Fibroblast of the aortic adventitia (primary cell): ENCODE results near the gene TTYH3. TPM values are rescaled to one million over a fixed set of nuclear protein-coding genes. Genes with fewer than 3 reads are reported as not detected.

Source experiments
- DNase-seq: peaks from one replicate; pipeline ENCODE4 v3.0.0-alpha.2; 2010; ENCODE audit warnings: low read depth
- H3K4me3 ChIP-seq: 2 replicates; pipeline ENCODE4 v1.5.1; 2011; ENCODE audit warnings: low read depth, mild to moderate bottlenecking, control low read depth, low read length, moderate library complexity
- CTCF ChIP-seq: IDR thresholded peaks from 2 replicates; pipeline ENCODE4 v1.5.1; 2011; ENCODE audit warnings: mild to moderate bottlenecking, low read length, control low read depth, inconsistent platforms; ENCODE audit not compliant: insufficient read depth
- total RNA-seq: library from RNA; depleted of rRNA; stranded (reverse); fragments of >200 nt; gene quantifications from 2 replicates; pipeline ENCODE4 v1.2.3, GENCODE V29; 2012; ENCODE audit warnings: low replicate concordance

The TTYH3 gene
- total RNA-seq, 1 donor = 27.9 TPM

DNA sequence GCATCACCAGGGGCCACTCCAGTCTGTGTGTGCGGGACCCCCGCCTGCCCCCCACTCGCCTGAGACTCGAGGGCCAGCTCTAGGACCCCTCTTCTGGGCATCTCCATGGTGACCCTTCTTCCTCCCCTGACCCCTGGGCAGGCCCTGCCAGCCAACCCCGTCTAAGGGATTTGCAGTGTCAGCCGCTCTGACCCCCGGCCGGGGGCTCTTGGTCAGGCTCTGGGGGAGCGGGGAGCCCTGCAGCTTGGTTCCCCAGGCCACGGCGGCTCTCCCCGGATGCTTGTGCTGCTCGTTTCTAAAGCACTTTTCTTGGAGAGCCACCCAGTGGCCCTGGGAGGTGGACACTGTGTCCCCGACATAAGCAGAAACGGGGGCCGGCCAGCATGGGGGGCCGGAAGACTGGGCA, 5.3 kb downstream of the TTYH3 start:
- no peak for TF ChIP-seq CTCF
- H3K4me3 ChIP-seq = no peak overlapping the region
- DNase-seq = no peak

DNA sequence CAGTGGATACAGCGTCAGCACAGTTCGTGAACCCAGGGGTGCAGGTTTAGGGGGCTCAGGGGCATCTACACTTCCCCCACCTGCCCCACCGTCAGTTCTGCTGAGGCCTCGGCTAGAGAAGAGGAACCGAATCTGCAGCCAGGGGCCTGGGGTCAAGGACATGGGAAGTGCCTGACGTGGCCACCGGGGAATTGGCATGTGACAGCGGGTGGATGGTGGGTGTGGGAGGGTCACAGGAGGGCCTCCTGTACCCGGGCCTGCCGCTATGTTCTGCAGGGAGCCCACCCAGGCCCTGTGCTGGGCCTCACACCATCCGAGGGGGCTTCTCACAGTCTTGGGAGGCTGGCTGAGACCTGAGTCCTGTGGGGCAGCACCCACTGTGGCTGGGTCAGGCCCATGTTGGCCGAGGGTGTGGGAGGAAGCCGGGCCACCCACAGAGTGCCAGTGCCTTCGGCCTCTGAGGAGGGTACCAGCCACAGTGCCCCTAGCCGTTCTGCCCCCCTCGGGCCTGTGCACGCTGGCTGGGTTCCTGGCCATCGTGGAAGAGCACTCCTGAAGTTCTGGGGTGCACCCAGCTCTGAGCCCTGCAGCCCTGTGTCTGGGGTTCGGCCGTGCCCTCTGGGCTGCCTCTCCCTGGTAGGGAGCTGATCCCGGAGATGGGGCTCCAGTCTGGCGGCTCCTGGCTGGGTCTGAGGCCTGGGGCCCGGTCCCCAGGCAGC, 5.9 kb downstream of the TTYH3 start:
- no peak overlapping the region for H3K4me3 ChIP-seq
- TF ChIP-seq CTCF = no peak
- no peak for DNase-seq

DNA sequence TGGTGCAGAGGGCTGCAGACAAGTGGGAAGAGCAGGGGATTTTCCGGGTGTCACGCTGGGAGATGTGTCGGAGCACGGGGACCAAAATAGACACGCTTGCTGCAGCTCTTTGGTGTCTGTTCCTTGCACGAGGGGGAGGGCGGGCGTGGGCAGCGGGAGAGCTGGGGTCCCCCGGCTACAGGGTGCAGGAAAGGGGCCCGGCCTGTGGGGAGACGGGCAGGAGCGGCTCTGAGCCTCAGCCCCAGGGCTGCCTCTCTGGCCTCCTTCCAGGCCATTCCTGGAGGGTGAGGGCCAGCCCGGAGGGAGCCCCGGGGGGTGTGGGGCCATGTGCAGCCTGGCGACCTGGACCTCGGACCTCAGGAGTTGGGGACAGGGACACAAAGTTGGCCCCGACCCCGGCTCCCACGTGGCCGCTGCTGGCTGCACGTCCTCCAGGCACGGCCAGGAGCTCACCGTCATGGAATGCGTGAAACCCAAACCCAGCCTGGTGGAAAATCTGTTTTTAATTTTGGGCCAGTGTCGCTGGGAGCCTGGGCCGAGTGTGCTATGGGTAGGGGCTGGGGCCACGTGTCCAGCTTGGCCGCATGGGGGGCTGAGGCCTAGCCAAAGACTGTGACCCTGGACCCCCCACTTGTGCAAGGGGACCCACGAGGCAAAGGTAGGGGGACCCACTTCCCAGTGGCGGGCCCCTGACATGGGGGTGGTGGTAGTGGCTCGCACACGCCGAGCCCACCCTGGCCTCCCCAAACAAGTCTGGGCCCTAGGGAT, 6.6 kb downstream of the TTYH3 start:
- TF ChIP-seq CTCF = no peak
- DNase-seq = peak; percentile 76
- H3K4me3 ChIP-seq = no peak overlapping the region

GRCh38 chr7:2639181-2639681, 7.4 kb downstream of the TTYH3 start:
- TF ChIP-seq CTCF = no peak
- H3K4me3 ChIP-seq = no peak overlapping the region
- no peak for DNase-seq

DNA sequence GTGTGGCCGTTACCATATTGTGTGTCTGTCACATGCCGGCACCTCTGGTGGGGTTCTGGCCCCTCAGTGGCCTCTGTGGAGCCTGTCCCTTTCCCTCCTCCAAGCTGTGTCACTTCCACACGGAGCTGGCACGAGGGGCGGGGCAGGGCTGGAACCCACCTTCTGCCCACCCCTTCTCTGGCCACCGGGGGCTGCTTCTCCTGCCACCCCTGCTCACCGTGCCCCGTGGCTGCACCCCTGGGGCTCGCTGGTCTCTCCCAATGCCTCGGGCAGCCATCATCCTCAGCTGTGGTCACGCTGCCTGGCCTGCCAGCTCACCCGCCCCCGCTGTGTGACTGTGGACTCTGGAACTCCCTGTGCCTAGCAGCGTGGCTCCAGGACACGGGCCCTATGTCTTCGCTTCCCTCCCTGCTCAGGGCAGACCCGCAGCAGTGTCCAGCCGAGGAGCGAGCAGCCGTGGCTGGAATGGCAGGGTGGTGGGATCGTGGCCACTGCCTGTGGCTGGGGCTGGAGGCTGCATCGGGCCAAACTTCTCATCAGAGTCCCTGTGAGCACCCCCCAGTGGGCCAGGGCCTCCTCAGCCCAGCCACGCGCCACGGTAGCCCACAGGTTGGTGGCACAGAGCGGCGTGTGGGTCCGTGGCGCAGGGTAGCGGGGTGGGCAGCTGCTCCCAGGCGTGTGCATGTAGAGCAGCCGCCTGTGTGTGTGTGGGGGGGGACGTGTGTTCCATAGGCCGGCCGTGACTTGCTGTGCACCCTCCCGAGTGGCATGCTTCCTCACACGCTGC, 8.1 kb downstream of the TTYH3 start:
- no peak overlapping the region for H3K4me3 ChIP-seq
- TF ChIP-seq CTCF = no peak
- DNase-seq = no peak

DNA sequence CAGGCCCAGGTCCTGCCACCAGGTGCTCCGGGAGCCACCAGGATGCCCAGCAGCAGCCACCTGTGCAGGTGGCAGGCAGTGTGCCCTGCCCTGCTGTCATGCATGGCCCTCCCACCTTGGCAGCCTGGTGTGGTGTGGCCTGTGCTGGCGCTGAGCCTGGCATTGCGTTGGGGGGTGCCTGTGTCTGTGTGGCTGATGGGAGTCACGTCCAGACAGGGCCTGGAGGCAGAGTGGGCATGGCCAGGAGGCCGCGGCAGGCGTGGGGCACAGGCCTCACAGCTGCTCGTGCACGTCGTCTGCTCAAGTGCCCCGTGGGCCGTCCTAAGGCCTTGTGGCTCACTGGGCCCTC, 8.7 kb downstream of the TTYH3 start:
- DNase-seq = no peak
- no peak overlapping the region for H3K4me3 ChIP-seq
- TF ChIP-seq CTCF = no peak
